ENCODE measurements around the gene GNA12. TPM values are rescaled to one million over a fixed set of nuclear protein-coding genes. Genes with fewer than 3 reads are reported as not detected.

Gene GNA12
- total RNA-seq, 4 donors from 2014 or later, result 22.5 to 63.2 (median 35.1) TPM

- TF ChIP-seq CTCF (IDR thresholded peaks at IDR 0.05) (no peak), POLR2A (IDR thresholded peaks at IDR 0.05) (no peak), EP300 (IDR thresholded peaks at IDR 0.05) (no peak), POLR2AphosphoS5 (IDR thresholded peaks at IDR 0.05) (no peak)
- 90 to 100% methylated on average over 1 to 4 of the region's 5 CpGs for WGBS, 2 donors (ENCODE audit: low coverage in 1 of 2)
Measured at GRCh38 chr7:2791390-2791789, 52.7 kb downstream of the GNA12 start.

GRCh38 chr7:2787251-2787951 is 56.7 kb downstream of the GNA12 start:
- Histone ChIP-seq H3K36me3 (peaks cover 0 to 37% of the 10 kb centered on the region in 2 donors), H3K27me3 (no peaks in the 10 kb centered on the region), H3K4me1 (peaks cover 0 to 19% (median 5%) of the 10 kb centered on the region in 3 donors), H3K27ac (no peak overlapping the region), H3K4me3 (no peak overlapping the region), H3K9me3 (no peaks in the 10 kb centered on the region)
- 81 to 100% methylated on average over 1 to 6 of the region's 24 CpGs for WGBS, 2 donors (ENCODE audit: low coverage in 1 of 2)
- TF ChIP-seq EP300 (IDR thresholded peaks at IDR 0.05) (no peak), POLR2A (IDR thresholded peaks at IDR 0.05) (no peak), CTCF (IDR thresholded peaks at IDR 0.05) (no peak), POLR2AphosphoS5 (IDR thresholded peaks at IDR 0.05) (no peak)
- ATAC-seq, result no peak

More at GRCh38 chr7:2791390-2791789, 52.7 kb downstream of the GNA12 start:
- Histone ChIP-seq H3K27ac (no peak overlapping the region), H3K4me1 (peaks cover 0 to 9% (median 0%) of the 10 kb centered on the region in 3 donors), H3K9me3 (no peaks in the 10 kb centered on the region), H3K36me3 (peaks cover 0 to 64% of the 10 kb centered on the region in 2 donors), H3K27me3 (no peaks in the 10 kb centered on the region), H3K4me3 (no peak overlapping the region)
- ATAC-seq, result no peak

- H3K36me3 ChIP-seq, result peaks cover 0 to 30% of the 10 kb centered on the region in 2 donors
- no peak for ATAC-seq
Measured at GRCh38 chr7:2786607-2787116, 57.4 kb downstream of the GNA12 start.

GRCh38 chr7:2785071-2785500 is 59.0 kb downstream of the GNA12 start:
- 25 to 39% methylated on average over 6 of the region's 6 CpGs for WGBS, 2 donors (ENCODE audit: low coverage in 1 of 2)
- peak; percentile 65 for ATAC-seq
- no peak overlapping the region for H3K4me3 ChIP-seq
- H3K36me3 ChIP-seq, result peaks cover 0 to 24% of the 10 kb centered on the region in 2 donors
- H3K27ac ChIP-seq, result peak overlapping the region in 3 of 4 donors; percentile 47 to 56 (median 49)
- no peaks in the 10 kb centered on the region for H3K27me3 ChIP-seq
- no peaks in the 10 kb centered on the region for H3K9me3 ChIP-seq
- H3K4me1 ChIP-seq, result peaks cover 0 to 19% (median 5%) of the 10 kb centered on the region in 3 donors
- TF ChIP-seq CTCF (IDR thresholded peaks at IDR 0.05), result no peak
- no peak for TF ChIP-seq EP300 (IDR thresholded peaks at IDR 0.05)
- no peak for TF ChIP-seq POLR2AphosphoS5 (IDR thresholded peaks at IDR 0.05)
- TF ChIP-seq POLR2A (IDR thresholded peaks at IDR 0.05), result no peak

More at GRCh38 chr7:2786607-2787116, 57.4 kb downstream of the GNA12 start:
- peaks cover 0 to 19% (median 5%) of the 10 kb centered on the region in 3 donors for H3K4me1 ChIP-seq
- H3K27ac ChIP-seq, result no peak overlapping the region
- no peaks in the 10 kb centered on the region for H3K9me3 ChIP-seq
- TF ChIP-seq CTCF (IDR thresholded peaks at IDR 0.05), result no peak
- no peak for TF ChIP-seq POLR2A (IDR thresholded peaks at IDR 0.05)
- TF ChIP-seq EP300 (IDR thresholded peaks at IDR 0.05), result no peak
- TF ChIP-seq POLR2AphosphoS5 (IDR thresholded peaks at IDR 0.05), result no peak
- WGBS, 2 donors (ENCODE audit: low coverage in 1 of 2), result 96% methylated on average over 6 of the region's 11 CpGs; no CpG with 5 or more reads in 1 of the 2 donors
- no peaks in the 10 kb centered on the region for H3K27me3 ChIP-seq
- H3K4me3 ChIP-seq, result no peak overlapping the region

All from gastroesophageal sphincter (tissue), 4 donors.